HAP-1 (cell line): Measurements from ENCODE around the gene PRDM11.

Experiments
- DNase-seq, 2 experiments: peaks; one replicate each; pipeline ENCODE4 v3.0.0-alpha.2; 2016 to 2020; ENCODE audit warnings: low spot score in 2 of 2
- H3K27me3 ChIP-seq: fragments of 250-450 bp; sonication (Bioruptor Pico); 2 replicates; pipeline ENCODE4 v1.5.1; 2020; ENCODE audit warnings: low read depth, mild to moderate bottlenecking, moderate library complexity
- H3K36me3 ChIP-seq: fragments of 250-450 bp; sonication (Bioruptor Pico); replicated peaks from 2 replicates; pipeline ENCODE4 v1.5.1; 2020; ENCODE audit warnings: mild to moderate bottlenecking
- H3K4me1 ChIP-seq: fragments of 250-450 bp; sonication (Bioruptor Pico); 2 replicates; pipeline ENCODE4 v1.5.1; 2020; ENCODE audit warnings: mild to moderate bottlenecking
- H3K4me3 ChIP-seq: fragments of 250-450 bp; sonication (Bioruptor Pico); 2 replicates; pipeline ENCODE4 v1.5.1; 2020; ENCODE audit warnings: mild to moderate bottlenecking, moderate library complexity
- H3K9me3 ChIP-seq: fragments of 250-450 bp; sonication (Bioruptor Pico); 2 replicates; pipeline ENCODE4 v1.5.1; 2020; ENCODE audit warnings: mild to moderate bottlenecking, moderate library complexity
- in situ Hi-C: fragments of 300-500 bp; cut with MboI; formaldehyde crosslinking; loops from 3 replicates; pipeline ENCODE4 v1.14.3; 2020; ENCODE audit warnings: low sequenced_read_pairs, inconsistent platforms, mixed read lengths

PRDM11 gene

DNA sequence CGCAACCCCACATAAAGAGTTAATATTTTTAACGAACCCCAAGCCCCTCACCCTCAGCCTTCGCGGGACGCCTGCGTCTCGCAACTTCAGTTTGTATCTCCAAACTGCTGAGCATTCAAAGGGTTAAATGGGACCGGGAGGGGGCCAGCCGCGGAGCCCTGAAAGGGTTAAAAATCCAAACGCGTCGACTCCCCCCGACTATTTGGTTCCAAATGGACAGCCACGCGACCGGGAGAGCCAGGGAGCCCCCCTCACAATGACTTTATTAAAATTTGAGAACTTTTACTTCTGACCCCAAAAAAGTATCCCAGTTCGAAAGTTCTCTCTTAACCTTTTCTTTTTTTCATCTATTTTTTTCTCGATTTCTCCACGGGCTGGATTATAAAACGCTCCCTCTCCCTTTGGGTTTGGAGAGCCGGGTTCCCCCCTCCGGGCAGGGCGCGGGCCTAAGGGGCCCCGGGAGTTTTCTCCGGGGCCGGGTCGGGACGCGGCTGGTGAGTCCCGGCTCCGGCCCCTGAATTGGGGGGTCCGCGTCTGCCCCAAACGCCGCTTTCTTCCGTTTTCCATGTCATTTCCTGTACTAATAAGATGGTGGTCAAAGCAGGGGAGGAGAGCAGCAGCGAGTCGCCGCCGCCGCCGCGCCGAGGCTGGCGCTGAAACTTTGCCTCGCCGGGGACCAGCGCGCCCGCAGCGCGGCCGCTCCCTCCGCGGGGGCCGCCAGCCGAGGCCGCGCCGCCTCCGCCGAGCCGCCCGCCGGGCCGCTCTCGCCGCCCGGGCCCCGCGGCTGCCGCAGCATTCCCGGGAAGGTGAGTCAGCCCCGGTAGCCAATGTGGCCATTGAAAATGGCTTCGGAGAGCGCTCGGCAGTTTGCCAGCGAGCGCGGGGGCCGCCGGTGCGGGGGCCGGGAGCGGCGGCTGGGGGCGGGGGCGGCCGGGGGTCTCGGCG is at the start of gene PRDM11:
PRDM11 (plus strand) TSS at position 568 of the 945 bp plus-strand sequence. CDS start 35,128 bp downstream, outside the sequence.
- H3K9me3 ChIP-seq = no peaks in the 10 kb centered on the region
- no peaks in the 10 kb centered on the region; the same call in 1 of the 2 replicates for H3K27me3 ChIP-seq
- no peaks in the 10 kb centered on the region for H3K36me3 ChIP-seq
- peak within 1 kb of the TSS; percentile 56 for H3K4me3 ChIP-seq
- in situ Hi-C loops = loop anchor here (25.0 kb wide), 1 partner anchor 616 kb away; no protein-coding TSS in a partner anchor
- peaks cover 4% of the 10 kb centered on the region; the same call in 1 of the 2 replicates for H3K4me1 ChIP-seq
- DNase-seq = peak in 1 of 2 experiments; percentile 4

DNA sequence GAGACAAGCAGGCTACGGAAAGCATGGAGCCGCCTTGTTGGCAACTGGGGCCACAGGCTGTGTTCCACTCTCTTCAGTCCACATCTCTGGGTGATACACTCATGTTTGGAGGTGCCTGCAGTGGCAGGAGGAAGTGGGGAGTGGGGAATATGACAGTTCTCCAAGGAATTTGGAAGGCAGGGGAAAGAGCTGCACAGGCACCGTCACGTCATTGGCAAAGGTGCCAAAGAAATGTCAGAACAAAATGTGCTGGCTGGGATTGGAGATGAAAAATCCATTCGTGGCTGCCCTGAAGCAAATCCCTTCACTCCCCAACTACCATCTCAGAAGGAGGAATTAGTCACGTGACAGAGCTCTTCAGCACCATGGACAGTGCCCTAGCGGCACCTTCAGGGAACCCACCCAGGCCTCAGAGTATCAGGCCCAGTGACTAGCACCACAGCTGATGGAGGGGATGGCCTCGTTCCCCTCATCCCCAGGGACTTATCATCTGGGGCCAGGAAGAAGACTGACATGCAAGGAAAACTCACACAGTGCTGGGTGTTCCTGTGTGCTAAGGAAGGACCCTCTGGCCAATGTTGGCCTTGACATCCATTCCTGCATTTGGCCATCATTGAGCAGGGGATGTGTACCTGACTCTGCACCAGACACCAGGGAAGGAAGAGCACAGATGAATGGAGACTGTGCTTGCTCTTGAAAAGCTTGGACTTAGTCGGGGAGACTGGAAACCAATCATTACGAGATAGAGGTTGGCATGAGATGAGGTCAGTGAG is 48.5 kb upstream of the PRDM11 start:
- peak; percentile 16 to 83 for DNase-seq
- in situ Hi-C loops = no loop called here
- Histone ChIP-seq H3K4me3 (no peak overlapping the region), H3K4me1 (no peaks in the 10 kb centered on the region), H3K36me3 (no peaks in the 10 kb centered on the region), H3K27me3 (peaks cover 29% of the 10 kb centered on the region), H3K9me3 (no peaks in the 10 kb centered on the region)

- Histone ChIP-seq H3K4me3 (no peak overlapping the region), H3K4me1 (no peaks in the 10 kb centered on the region), H3K9me3 (no peaks in the 10 kb centered on the region), H3K36me3 (no peaks in the 10 kb centered on the region), H3K27me3 (peaks cover 26% of the 10 kb centered on the region)
- no peak for DNase-seq
- in situ Hi-C loops = no loop called here
These were observed 47.5 kb upstream of the PRDM11 start for GRCh38 chr11:45098929-45099328.

DNA sequence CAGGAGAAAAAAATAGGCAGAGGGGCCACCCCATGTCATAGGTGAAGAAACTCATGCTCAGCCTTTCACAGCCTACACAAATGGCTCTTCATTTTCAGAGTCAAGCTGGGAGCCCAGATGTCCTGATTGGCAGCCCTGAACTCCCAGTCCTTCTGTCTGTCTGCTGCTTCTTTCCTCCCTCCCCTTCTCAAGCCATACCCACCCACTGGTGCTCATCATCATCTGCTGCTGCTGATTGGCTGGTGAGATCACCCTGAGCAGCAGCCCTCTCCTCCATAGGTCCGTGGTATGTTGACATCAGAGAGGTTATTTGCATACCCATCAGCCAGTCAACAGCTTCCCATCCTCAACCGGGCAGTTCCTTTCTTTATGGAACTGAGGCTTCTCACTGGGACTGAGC is 46.1 kb upstream of the PRDM11 start:
- in situ Hi-C loops = loop anchor here (10.0 kb wide), 1 partner anchor 476 kb away; no protein-coding TSS in a partner anchor
- no peak for DNase-seq

DNA sequence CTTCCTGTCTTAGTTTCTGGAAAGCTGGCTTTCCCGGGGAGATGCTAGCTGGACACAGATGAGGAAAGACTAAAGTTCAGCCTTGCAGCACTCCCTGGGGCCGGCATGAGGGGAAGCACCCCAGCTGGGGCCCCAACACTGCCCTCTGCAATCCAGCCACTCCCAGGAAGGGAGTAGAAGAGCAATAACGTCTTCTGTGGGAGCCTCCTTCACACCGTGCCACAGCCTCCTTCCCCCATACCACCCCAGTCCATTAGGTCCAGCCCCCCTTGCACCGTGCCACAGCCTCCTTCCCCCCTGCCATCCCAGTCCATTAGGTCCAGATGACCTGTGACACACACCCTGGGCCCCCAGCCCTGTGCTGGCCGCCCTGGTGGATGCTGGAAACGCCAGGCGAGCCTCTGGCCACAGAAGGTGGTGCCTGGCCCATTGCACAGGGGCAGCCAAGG is 44.1 kb upstream of the PRDM11 start:
- peaks cover 10% of the 10 kb centered on the region for H3K27me3 ChIP-seq
- no peaks in the 10 kb centered on the region for H3K36me3 ChIP-seq
- H3K9me3 ChIP-seq = no peaks in the 10 kb centered on the region
- no peaks in the 10 kb centered on the region for H3K4me1 ChIP-seq
- H3K4me3 ChIP-seq = no peak overlapping the region
- in situ Hi-C loops = loop anchor here (10.0 kb wide), 1 partner anchor 478 kb away; no protein-coding TSS in a partner anchor
- no peak for DNase-seq

More for the DNA sequence above, 46.1 kb upstream of the PRDM11 start:
- Histone ChIP-seq H3K9me3 (no peaks in the 10 kb centered on the region), H3K4me3 (no peak overlapping the region), H3K27me3 (peaks cover 21% of the 10 kb centered on the region), H3K4me1 (no peaks in the 10 kb centered on the region), H3K36me3 (no peaks in the 10 kb centered on the region)

- Histone ChIP-seq H3K27me3 (peaks cover 10% of the 10 kb centered on the region), H3K36me3 (no peaks in the 10 kb centered on the region), H3K9me3 (no peaks in the 10 kb centered on the region), H3K4me3 (no peak overlapping the region), H3K4me1 (no peaks in the 10 kb centered on the region)
- peak; percentile 45 to 65 for DNase-seq
- in situ Hi-C loops = loop anchor here (10.0 kb wide), 1 partner anchor 478 kb away; no protein-coding TSS in a partner anchor
These were observed 43.4 kb upstream of the PRDM11 start for GRCh38 chr11:45102810-45103621.

DNA sequence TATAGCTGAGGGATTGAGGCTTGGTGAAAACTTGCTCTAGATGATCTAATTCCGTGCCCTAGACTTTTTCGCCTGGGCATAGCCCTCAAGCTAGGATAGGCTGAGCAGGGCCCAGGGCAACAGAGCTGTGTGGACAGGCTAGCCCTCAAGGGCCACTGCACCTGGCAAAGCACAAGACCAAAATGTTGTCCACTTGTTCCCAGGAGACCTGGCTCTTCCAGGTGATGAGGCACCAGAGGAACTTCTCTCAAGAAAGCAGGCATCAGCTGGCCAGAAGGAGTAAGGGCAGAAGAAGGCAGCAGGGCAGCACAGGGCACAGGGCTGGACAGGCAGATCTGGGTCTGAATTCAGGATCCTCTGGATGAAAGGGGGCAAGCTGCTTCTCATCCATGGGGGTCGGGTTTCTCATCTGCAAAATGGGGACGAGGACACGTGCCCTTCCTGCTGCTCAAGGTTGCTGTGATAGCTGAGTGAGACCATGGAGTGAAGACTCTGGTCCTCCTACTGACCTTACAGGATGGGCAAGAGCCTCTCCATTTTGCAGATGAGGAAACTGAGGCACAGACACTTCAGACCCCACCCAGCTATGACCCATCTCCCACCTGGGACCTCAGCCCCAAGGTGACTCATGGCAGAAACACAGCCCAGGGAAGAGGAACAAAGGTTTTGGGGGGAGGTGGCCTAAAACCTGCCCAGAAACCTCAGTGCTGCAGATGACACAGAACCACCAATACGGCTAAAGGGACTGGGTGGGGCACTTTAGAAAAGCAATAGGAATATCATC is 42.2 kb upstream of the PRDM11 start:
- Histone ChIP-seq H3K4me3 (no peak overlapping the region), H3K27me3 (peaks cover 10% of the 10 kb centered on the region), H3K4me1 (no peaks in the 10 kb centered on the region), H3K36me3 (no peaks in the 10 kb centered on the region), H3K9me3 (no peaks in the 10 kb centered on the region)
- in situ Hi-C loops = loop anchor here (10.0 kb wide), 1 partner anchor 479 kb away; no protein-coding TSS in a partner anchor
- DNase-seq = no peak

DNA sequence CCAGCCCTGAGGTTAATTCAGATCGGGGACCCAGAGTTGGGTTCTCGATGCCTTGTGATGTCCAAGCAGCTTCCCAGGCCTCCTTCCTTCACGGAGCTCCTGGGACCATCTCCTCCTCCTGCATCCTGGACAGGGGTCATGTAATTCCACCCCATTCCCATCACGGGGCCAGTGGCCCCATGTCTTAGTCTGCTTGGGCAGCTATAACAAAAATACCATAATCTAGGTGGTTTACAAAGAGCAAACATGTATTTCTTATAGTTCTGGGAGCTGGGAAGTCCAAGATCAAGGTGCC is 41.7 kb upstream of the PRDM11 start:
- no peaks in the 10 kb centered on the region for H3K9me3 ChIP-seq
- in situ Hi-C loops = loop anchor here (5.0 to 10.0 kb wide), 3 partner anchors 177 to 480 kb away; no protein-coding TSS in a partner anchor

DNA sequence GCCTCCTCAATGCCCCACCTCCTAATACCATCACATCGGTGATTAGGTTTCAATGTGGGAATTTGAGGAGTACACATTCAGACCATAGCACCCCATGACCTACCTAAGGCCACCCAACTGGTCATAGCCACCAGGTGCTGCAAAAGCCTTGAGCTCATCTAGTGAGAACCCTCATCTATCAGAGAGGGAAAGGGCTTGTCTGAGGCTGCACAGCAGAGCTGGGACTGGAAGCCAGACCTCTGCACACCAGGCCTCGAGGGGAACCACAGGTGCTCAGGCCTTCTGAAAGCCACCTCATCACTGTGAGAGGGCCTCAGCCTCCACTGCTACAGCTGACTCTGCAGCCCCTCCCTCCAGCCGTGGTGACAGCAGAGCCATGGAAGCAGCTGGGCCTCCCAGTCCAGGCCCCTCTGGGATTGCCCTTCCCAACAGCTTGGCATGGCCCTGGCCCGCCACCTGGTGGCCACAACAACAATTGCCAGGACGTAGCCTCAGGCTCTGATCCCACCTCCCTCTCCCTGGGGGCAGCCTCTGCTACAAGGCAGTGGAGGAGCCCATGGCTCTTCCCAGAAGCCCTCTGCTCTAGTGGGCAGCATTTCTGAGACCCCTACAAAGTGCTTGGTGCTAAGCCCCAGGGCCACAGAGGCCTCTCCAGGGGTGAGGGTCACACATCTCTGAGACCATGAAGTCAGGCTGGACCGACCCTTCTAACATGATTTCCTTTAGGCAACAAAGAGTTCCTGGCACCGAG is 41.0 kb upstream of the PRDM11 start:
- Histone ChIP-seq H3K4me1 (no peaks in the 10 kb centered on the region), H3K9me3 (no peaks in the 10 kb centered on the region), H3K27me3 (peaks cover 4% of the 10 kb centered on the region; the same call in 1 of the 2 replicates), H3K36me3 (no peaks in the 10 kb centered on the region), H3K4me3 (no peak overlapping the region)
- peak; percentile 63 to 83 for DNase-seq
- in situ Hi-C loops = loop anchor here (5.0 to 10.0 kb wide), 3 partner anchors 178 to 481 kb away; no protein-coding TSS in a partner anchor

More for the DNA sequence above, 41.7 kb upstream of the PRDM11 start:
- Histone ChIP-seq H3K36me3 (no peaks in the 10 kb centered on the region), H3K4me1 (no peaks in the 10 kb centered on the region), H3K4me3 (no peak overlapping the region), H3K27me3 (peaks cover 10% of the 10 kb centered on the region)
- no peak for DNase-seq

DNA sequence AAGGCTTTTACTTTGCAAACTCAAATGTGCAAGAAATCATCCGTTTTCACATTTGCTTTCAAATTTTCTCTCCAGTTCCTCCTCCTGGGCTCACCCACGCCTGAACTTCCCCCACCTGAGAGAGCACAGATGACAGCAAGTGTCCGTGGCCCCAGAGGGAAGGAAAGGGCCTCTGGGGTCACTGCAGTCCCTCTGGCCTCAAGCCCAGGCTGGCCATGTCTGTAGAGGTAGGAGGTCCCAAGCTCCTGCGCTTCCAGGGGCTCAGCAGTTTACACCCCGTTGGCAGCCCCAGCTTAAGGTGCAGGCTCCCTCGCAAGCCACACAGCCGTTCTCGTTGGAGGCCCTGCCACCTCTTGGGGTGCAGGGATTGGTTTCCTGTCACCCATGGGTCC is 40.5 kb upstream of the PRDM11 start:
- Histone ChIP-seq H3K36me3 (no peaks in the 10 kb centered on the region), H3K4me1 (no peaks in the 10 kb centered on the region), H3K9me3 (no peaks in the 10 kb centered on the region), H3K27me3 (no peaks in the 10 kb centered on the region; the same call in 1 of the 2 replicates), H3K4me3 (no peak overlapping the region)
- in situ Hi-C loops = loop anchor here (5.0 to 10.0 kb wide), 3 partner anchors 179 to 481 kb away; no protein-coding TSS in a partner anchor
- DNase-seq = no peak

GRCh38 chr11:45106440-45106839 is 40.0 kb upstream of the PRDM11 start:
- no peaks in the 10 kb centered on the region for H3K36me3 ChIP-seq
- in situ Hi-C loops = loop anchor here (5.0 to 10.0 kb wide), 3 partner anchors 179 to 482 kb away; no protein-coding TSS in a partner anchor
- no peaks in the 10 kb centered on the region for H3K9me3 ChIP-seq
- H3K4me3 ChIP-seq = no peak overlapping the region
- no peaks in the 10 kb centered on the region; the same call in 1 of the 2 replicates for H3K27me3 ChIP-seq
- DNase-seq = no peak
- no peaks in the 10 kb centered on the region for H3K4me1 ChIP-seq
